Measurements from ENCODE around the gene CMTM4. TPM values are rescaled to one million over a fixed set of nuclear protein-coding genes. Genes with fewer than 3 reads are reported as not detected.

The CMTM4 gene
- total RNA-seq, 1 donor from 2014 or later, result 15.5 TPM

- no peak overlapping the region for H3K4me3 Mint-ChIP-seq (ENCODE audit: unreplicated experiment)
- peaks cover 5% of the 10 kb centered on the region for H3K4me1 Mint-ChIP-seq (ENCODE audit: unreplicated experiment)
- H3K36me3 Mint-ChIP-seq (ENCODE audit: low read depth, unreplicated experiment), result no peaks in the 10 kb centered on the region
- DNase-seq (ENCODE audit: low spot score), result no peak
- H3K27ac Mint-ChIP-seq (ENCODE audit: unreplicated experiment), result no peak overlapping the region
- peaks cover 7% of the 10 kb centered on the region for H3K27me3 Mint-ChIP-seq (ENCODE audit: unreplicated experiment)
- TF ChIP-seq, protein P1, sequence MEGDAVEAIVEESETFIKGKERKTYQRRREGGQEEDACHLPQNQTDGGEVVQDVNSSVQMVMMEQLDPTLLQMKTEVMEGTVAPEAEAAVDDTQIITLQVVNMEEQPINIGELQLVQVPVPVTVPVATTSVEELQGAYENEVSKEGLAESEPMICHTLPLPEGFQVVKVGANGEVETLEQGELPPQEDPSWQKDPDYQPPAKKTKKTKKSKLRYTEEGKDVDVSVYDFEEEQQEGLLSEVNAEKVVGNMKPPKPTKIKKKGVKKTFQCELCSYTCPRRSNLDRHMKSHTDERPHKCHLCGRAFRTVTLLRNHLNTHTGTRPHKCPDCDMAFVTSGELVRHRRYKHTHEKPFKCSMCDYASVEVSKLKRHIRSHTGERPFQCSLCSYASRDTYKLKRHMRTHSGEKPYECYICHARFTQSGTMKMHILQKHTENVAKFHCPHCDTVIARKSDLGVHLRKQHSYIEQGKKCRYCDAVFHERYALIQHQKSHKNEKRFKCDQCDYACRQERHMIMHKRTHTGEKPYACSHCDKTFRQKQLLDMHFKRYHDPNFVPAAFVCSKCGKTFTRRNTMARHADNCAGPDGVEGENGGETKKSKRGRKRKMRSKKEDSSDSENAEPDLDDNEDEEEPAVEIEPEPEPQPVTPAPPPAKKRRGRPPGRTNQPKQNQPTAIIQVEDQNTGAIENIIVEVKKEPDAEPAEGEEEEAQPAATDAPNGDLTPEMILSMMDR (IDR thresholded peaks at IDR 0.05; ENCODE audit: unreplicated experiment), result no peak
- no peaks in the 10 kb centered on the region for H3K9me3 Mint-ChIP-seq (ENCODE audit: unreplicated experiment)
Observed at GRCh38 chr16:66699898-66700297, 3.4 kb upstream of the CMTM4 start.

DNA sequence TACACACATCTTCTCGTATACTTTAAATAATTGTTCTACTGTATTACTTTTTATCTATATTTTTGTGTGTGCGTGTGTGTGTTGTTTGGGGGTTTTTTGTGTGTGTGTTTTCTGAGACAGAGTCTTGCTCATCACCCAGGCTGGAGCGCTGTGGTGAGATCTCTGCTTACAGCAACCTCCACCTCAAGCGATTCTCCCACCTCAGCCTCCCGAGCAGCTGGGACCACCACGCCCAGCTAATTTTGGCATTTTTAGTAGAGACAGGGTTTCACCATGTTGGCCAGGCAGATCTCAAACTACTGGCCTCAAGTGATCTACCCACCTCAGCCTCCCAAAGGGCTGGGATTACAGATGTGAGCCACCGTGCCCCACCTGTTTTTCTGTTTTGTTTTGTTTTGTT, 1.5 kb upstream of the CMTM4 start:
- Mint-ChIP-seq H3K36me3 (ENCODE audit: low read depth, unreplicated experiment) (no peaks in the 10 kb centered on the region), H3K27ac (ENCODE audit: unreplicated experiment) (no peak overlapping the region), H3K9me3 (ENCODE audit: unreplicated experiment) (no peaks in the 10 kb centered on the region), H3K4me1 (ENCODE audit: unreplicated experiment) (peaks cover 5% of the 10 kb centered on the region), H3K27me3 (ENCODE audit: unreplicated experiment) (peaks cover 6% of the 10 kb centered on the region), H3K4me3 (ENCODE audit: unreplicated experiment) (no peak overlapping the region)
- no peak for DNase-seq (ENCODE audit: low spot score)
- TF ChIP-seq, protein P1 (IDR thresholded peaks at IDR 0.05; ENCODE audit: unreplicated experiment), result no peak

GRCh38 chr16:66695935-66696668, 441 bp downstream of the CMTM4 start:
- H3K27me3 Mint-ChIP-seq (ENCODE audit: unreplicated experiment), result peaks cover 5% of the 10 kb centered on the region
- no peaks in the 10 kb centered on the region for H3K36me3 Mint-ChIP-seq (ENCODE audit: low read depth, unreplicated experiment)
- H3K4me1 Mint-ChIP-seq (ENCODE audit: unreplicated experiment), result peaks cover 5% of the 10 kb centered on the region
- H3K9me3 Mint-ChIP-seq (ENCODE audit: unreplicated experiment), result no peaks in the 10 kb centered on the region
- DNase-seq (ENCODE audit: low spot score), result peak; percentile 14
- H3K27ac Mint-ChIP-seq (ENCODE audit: unreplicated experiment), result no peak overlapping the region
- peak overlapping the region; percentile 90 for H3K4me3 Mint-ChIP-seq (ENCODE audit: unreplicated experiment)
- TF ChIP-seq, protein P1 (IDR thresholded peaks at IDR 0.05; ENCODE audit: unreplicated experiment), result no peak

- Mint-ChIP-seq H3K27me3 (ENCODE audit: unreplicated experiment) (peaks cover 3% of the 10 kb centered on the region), H3K27ac (ENCODE audit: unreplicated experiment) (no peak overlapping the region), H3K36me3 (ENCODE audit: low read depth, unreplicated experiment) (no peaks in the 10 kb centered on the region), H3K4me3 (ENCODE audit: unreplicated experiment) (peak overlapping the region; percentile 90), H3K9me3 (ENCODE audit: unreplicated experiment) (no peaks in the 10 kb centered on the region), H3K4me1 (ENCODE audit: unreplicated experiment) (peaks cover 5% of the 10 kb centered on the region)
- TF ChIP-seq, protein P1 (IDR thresholded peaks at IDR 0.05; ENCODE audit: unreplicated experiment), result no peak
- DNase-seq (ENCODE audit: low spot score), result no peak
Observed at GRCh38 chr16:66695471-66695934, 1.0 kb downstream of the CMTM4 start.

DNA sequence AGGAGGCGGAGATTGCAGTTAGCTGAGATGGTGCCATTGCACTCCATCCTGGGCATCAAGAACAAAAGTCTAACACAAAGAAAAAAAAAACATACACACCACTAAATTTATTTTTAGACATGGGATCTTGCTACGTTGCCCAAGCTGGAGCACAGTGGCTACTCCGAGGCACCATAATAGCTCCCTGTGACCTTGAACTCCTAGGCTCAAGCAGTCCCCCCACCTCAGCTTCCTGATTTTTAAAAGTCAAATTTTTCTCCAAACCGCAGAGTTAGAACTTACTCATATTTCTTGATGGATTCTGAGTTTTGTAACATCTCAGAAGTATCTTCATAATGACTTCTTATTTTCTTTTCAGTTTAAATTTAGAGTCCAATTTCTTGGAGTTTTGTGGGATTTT, 3.4 kb downstream of the CMTM4 start:
- Mint-ChIP-seq H3K27ac (ENCODE audit: unreplicated experiment) (no peak overlapping the region), H3K9me3 (ENCODE audit: unreplicated experiment) (no peaks in the 10 kb centered on the region), H3K4me3 (ENCODE audit: unreplicated experiment) (no peak overlapping the region), H3K27me3 (ENCODE audit: unreplicated experiment) (peaks cover 2% of the 10 kb centered on the region), H3K36me3 (ENCODE audit: low read depth, unreplicated experiment) (no peaks in the 10 kb centered on the region), H3K4me1 (ENCODE audit: unreplicated experiment) (peaks cover 5% of the 10 kb centered on the region)
- TF ChIP-seq, protein P1 (IDR thresholded peaks at IDR 0.05; ENCODE audit: unreplicated experiment), result no peak
- no peak for DNase-seq (ENCODE audit: low spot score)

Measured in endothelial cell (in vitro differentiated cells).